Breast epithelium (tissue), 3 donors: Measurements from ENCODE around the gene HNRNPF.

Experiments
- POLR2A ChIP-seq: fragments of 450-650 bp; IDR thresholded peaks from one replicate; pipeline ENCODE4 v1.6.1; 2016; ENCODE audit warnings: antibody characterized with exemption, mild to moderate bottlenecking, moderate library complexity
- POLR2AphosphoS5 ChIP-seq, 3 donors: sonication (generic); formaldehyde crosslinking; IDR thresholded peaks; one replicate each; pipeline ENCODE4 v1.6.1; 2017; ENCODE audit warnings: antibody characterized with exemption in 3 of 3
- TF ChIP-seq, protein P1 (sequence below), 3 donors: fragments of 450-650 bp; IDR thresholded peaks; one replicate each; pipeline ENCODE4 v1.5.1; 2016 to 2017; ENCODE audit warnings: antibody characterized with exemption in 3 of 3, mild to moderate bottlenecking in 3 of 3, moderate library complexity in 3 of 3

DNA sequence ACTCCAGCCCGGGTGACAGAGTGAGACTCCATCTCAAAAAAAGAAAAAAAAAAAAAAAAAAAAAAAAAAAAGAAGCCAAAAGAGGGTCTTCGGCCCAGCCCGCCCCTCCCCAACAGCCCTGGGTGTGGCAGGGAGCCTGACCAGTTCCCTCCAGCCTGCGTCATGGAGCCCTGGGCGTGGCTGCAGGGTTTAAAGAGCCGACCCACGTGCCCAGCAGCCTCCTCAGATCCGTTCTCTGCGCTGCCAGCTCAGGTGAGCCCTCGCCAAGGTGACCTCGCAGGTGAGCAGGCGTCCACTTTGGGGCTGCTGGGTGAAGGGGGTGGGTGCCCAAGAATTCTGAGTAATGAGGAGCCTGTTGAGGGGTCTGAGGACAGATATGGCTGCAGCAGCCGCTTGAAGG is 37.6 kb downstream of the HNRNPF start, which contains the start of gene FXYD4:
- TF ChIP-seq, protein P1, sequence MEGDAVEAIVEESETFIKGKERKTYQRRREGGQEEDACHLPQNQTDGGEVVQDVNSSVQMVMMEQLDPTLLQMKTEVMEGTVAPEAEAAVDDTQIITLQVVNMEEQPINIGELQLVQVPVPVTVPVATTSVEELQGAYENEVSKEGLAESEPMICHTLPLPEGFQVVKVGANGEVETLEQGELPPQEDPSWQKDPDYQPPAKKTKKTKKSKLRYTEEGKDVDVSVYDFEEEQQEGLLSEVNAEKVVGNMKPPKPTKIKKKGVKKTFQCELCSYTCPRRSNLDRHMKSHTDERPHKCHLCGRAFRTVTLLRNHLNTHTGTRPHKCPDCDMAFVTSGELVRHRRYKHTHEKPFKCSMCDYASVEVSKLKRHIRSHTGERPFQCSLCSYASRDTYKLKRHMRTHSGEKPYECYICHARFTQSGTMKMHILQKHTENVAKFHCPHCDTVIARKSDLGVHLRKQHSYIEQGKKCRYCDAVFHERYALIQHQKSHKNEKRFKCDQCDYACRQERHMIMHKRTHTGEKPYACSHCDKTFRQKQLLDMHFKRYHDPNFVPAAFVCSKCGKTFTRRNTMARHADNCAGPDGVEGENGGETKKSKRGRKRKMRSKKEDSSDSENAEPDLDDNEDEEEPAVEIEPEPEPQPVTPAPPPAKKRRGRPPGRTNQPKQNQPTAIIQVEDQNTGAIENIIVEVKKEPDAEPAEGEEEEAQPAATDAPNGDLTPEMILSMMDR (IDR thresholded peaks at IDR 0.05), result no peak
- TF ChIP-seq POLR2AphosphoS5 (IDR thresholded peaks at IDR 0.05), result no peak
- no peak for TF ChIP-seq POLR2A
